Measurements from ENCODE around the gene ZDBF2. TPM values are rescaled to one million over a fixed set of nuclear protein-coding genes. Genes with fewer than 3 reads are reported as not detected.

Gene ZDBF2
- total and polyA plus RNA-seq, 7 donors, result 0.23 to 15.0 (median 12.7) TPM

GRCh38 chr2:206361407-206362045, 87.1 kb downstream of the ZDBF2 start:
- intact Hi-C loops (cut with DNase I), result no loop called here
- WGBS, 2 donors, result 89 to 95% methylated on average over 2 of the region's 2 CpGs
- H3K4me3 ChIP-seq, result no peak overlapping the region
- H3K4me1 ChIP-seq, result no peaks in the 10 kb centered on the region
- no peak overlapping the region for H3K27ac ChIP-seq
- no peak for DNase-seq
- H3K36me3 ChIP-seq, result no peaks in the 10 kb centered on the region
- H3K9me3 ChIP-seq, result no peaks in the 10 kb centered on the region
- TF ChIP-seq, protein P1, sequence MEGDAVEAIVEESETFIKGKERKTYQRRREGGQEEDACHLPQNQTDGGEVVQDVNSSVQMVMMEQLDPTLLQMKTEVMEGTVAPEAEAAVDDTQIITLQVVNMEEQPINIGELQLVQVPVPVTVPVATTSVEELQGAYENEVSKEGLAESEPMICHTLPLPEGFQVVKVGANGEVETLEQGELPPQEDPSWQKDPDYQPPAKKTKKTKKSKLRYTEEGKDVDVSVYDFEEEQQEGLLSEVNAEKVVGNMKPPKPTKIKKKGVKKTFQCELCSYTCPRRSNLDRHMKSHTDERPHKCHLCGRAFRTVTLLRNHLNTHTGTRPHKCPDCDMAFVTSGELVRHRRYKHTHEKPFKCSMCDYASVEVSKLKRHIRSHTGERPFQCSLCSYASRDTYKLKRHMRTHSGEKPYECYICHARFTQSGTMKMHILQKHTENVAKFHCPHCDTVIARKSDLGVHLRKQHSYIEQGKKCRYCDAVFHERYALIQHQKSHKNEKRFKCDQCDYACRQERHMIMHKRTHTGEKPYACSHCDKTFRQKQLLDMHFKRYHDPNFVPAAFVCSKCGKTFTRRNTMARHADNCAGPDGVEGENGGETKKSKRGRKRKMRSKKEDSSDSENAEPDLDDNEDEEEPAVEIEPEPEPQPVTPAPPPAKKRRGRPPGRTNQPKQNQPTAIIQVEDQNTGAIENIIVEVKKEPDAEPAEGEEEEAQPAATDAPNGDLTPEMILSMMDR (IDR thresholded peaks at IDR 0.05), result no peak
- TF ChIP-seq POLR2AphosphoS5 (IDR thresholded peaks at IDR 0.05) (no peak), POLR2A (IDR thresholded peaks at IDR 0.05) (no peak), EP300 (IDR thresholded peaks at IDR 0.05) (no peak)
- no peaks in the 10 kb centered on the region for H3K27me3 ChIP-seq

Small RNA genes within 50 kb of the gene (small RNA-seq; reads per million reads assigned to genes)
- gene HMGN1P6, result 0 reads per million in 3 donors
- gene RN7SKP260, result 0 reads per million in 3 donors

Other genes with a start within 250 kb of the ZDBF2 start
- 10 to 100 TPM; 13.0 to 19.8 (median 17.3) TPM for gene INO80D, start 188.5 kb upstream of the ZDBF2 start, total RNA-seq
- 1 to 10 TPM; 1.2 to 5.0 (median 1.4) TPM for gene INO80D, start 188.5 kb upstream of the ZDBF2 start, polyA plus RNA-seq
- 100 to 1,000 TPM in 2 of 4 donors, 10 to 100 TPM in 2; 69.5 to 109 (median 97.1) TPM for gene NDUFS1, start 115.2 kb upstream of the ZDBF2 start, total RNA-seq
- 10 to 100 TPM; 46.6 to 66.6 (median 48.6) TPM for gene NDUFS1, start 115.2 kb upstream of the ZDBF2 start, polyA plus RNA-seq
- 100 to 1,000 TPM; 227 to 680 (median 448) TPM for gene EEF1B2, start 114.8 kb upstream of the ZDBF2 start, total RNA-seq
- 1,000 to 10,000 TPM in 1 of 3 donors, 100 to 1,000 TPM in 2; 646 to 1,024 (median 948) TPM for gene EEF1B2, start 114.8 kb upstream of the ZDBF2 start, polyA plus RNA-seq
- gene ADAM23, start 168.9 kb downstream of the ZDBF2 start, total RNA-seq, result 1 to 10 TPM in 3 of 4 donors, under 1 TPM in 1; 0.99 to 2.9 (median 2.5) TPM
- gene ADAM23, start 168.9 kb downstream of the ZDBF2 start, polyA plus RNA-seq, result 1 to 10 TPM in 1 of 3 donors, under 1 TPM in 2; under 0.01 to 1.6 (median 0.23) TPM